Breast epithelium (tissue), 4 donors: ENCODE data around the gene DYSF. TPM values are rescaled to one million over a fixed set of nuclear protein-coding genes. Genes with fewer than 3 reads are reported as not detected.

Experiments
- DNase-seq, 2 donors: peaks; one replicate each; pipeline ENCODE4 v3.0.0-alpha.2; 2019; ENCODE audit warnings: low spot score in 2 of 2
- H3K27ac ChIP-seq, 2 donors: fragments of 200-600 bp; sonication (generic) in 1 of 2; one replicate each; pipeline ENCODE4 v1.5.1; 2016 to 2019; ENCODE audit warnings: mild to moderate bottlenecking in 1 of 2
- H3K27me3 ChIP-seq, 2 donors: fragments of 200-600 bp; sonication (generic) in 1 of 2; one replicate each; pipeline versions ENCODE4 v1.5.1 to v1.6.0; 2017 to 2019; ENCODE audit warnings: control low read depth in 1 of 2, mild to moderate bottlenecking in 1 of 2
- H3K36me3 ChIP-seq: fragments of 200-600 bp; one replicate; pipeline ENCODE4 v1.5.1; 2019
- H3K4me1 ChIP-seq, 2 donors: fragments of 200-600 bp; sonication (generic); one replicate each; pipeline ENCODE4 v1.5.1; 2016 to 2019; ENCODE audit warnings: control low read depth in 1 of 2
- H3K4me3 ChIP-seq, 3 donors: fragments of 200-600 bp; sonication (generic); 1 replicate in 2 of 3; 2 replicates in 1 of 3; pipeline ENCODE4 v1.5.1; 2016 to 2019; ENCODE audit warnings: mild to moderate bottlenecking in 3 of 3, moderate library complexity in 2 of 3
- H3K9me3 ChIP-seq, 2 donors: fragments of 200-600 bp; sonication (generic) in 1 of 2; one replicate each; pipeline ENCODE4 v1.5.1; 2016 to 2019; ENCODE audit warnings: control low read depth in 1 of 2
- POLR2A ChIP-seq: fragments of 450-650 bp; IDR thresholded peaks from one replicate; pipeline ENCODE4 v1.6.1; 2016; ENCODE audit warnings: antibody characterized with exemption, mild to moderate bottlenecking, moderate library complexity
- POLR2AphosphoS5 ChIP-seq, 3 donors: sonication (generic); formaldehyde crosslinking; IDR thresholded peaks; one replicate each; pipeline ENCODE4 v1.6.1; 2017; ENCODE audit warnings: antibody characterized with exemption in 3 of 3
- intact Hi-C: fragments of 100-400 bp; cut with DNase I; formaldehyde crosslinking; loops from one replicate; pipeline ENCODE4 v1.15.1; 2023; ENCODE audit warnings: low total_unique reads
- total RNA-seq, 3 donors: library from RNA; depleted of rRNA; stranded (reverse); fragments of >200 nt; gene quantifications; one replicate each; pipeline ENCODE4 v1.1.0, GENCODE V29; 2016
- TF ChIP-seq, protein P1 (sequence below), 3 donors: fragments of 450-650 bp; IDR thresholded peaks; one replicate each; pipeline ENCODE4 v1.5.1; 2016 to 2017; ENCODE audit warnings: antibody characterized with exemption in 3 of 3, mild to moderate bottlenecking in 3 of 3, moderate library complexity in 3 of 3

The DYSF gene
- total RNA-seq, 3 donors from 2014 or later: 3.0 to 15.7 (median 4.8) TPM

DNA sequence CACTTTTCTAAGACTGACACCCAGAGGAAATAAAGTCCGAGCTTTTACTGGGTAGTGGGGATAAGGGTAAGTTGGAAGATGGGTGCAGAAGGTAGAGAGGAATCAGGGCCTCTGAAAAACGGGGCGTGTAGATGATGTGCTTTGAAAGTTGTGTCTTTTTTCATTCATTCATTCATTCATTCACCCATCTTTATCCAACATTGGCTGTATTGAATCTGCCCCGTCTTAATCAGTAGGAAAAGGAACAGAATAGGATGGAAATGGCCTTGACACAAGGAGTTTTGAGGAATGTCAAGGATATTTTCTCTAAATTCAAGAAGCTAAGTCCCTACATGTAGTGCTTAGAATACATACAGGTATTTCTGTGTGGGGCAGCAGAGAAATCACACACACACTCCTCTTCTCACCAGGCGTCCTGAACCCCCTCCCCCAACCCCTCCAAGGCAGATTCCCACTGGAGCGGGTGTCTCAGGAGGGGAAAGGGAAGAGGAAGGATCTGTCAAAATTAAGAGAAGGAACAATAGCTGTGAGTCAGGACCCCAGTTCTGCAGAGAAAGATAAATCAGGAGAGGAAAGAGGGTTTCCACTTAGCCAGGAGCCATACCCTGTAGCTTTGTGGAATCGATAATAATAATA, 13.9 kb downstream of the DYSF start:
- Histone ChIP-seq H3K36me3 (no peaks in the 10 kb centered on the region), H3K27me3 (peaks cover 0 to 28% of the 10 kb centered on the region in 2 donors), H3K27ac (no peak overlapping the region), H3K9me3 (peaks cover 7 to 12% of the 10 kb centered on the region in 2 donors), H3K4me1 (no peaks in the 10 kb centered on the region), H3K4me3 (peak overlapping the region; percentile 56 to 86 (median 59))
- TF ChIP-seq POLR2AphosphoS5 (IDR thresholded peaks at IDR 0.05): no peak
- TF ChIP-seq, protein P1, sequence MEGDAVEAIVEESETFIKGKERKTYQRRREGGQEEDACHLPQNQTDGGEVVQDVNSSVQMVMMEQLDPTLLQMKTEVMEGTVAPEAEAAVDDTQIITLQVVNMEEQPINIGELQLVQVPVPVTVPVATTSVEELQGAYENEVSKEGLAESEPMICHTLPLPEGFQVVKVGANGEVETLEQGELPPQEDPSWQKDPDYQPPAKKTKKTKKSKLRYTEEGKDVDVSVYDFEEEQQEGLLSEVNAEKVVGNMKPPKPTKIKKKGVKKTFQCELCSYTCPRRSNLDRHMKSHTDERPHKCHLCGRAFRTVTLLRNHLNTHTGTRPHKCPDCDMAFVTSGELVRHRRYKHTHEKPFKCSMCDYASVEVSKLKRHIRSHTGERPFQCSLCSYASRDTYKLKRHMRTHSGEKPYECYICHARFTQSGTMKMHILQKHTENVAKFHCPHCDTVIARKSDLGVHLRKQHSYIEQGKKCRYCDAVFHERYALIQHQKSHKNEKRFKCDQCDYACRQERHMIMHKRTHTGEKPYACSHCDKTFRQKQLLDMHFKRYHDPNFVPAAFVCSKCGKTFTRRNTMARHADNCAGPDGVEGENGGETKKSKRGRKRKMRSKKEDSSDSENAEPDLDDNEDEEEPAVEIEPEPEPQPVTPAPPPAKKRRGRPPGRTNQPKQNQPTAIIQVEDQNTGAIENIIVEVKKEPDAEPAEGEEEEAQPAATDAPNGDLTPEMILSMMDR (IDR thresholded peaks at IDR 0.05): no peak
- intact Hi-C loops: no loop called here
- no peak for DNase-seq

DNA sequence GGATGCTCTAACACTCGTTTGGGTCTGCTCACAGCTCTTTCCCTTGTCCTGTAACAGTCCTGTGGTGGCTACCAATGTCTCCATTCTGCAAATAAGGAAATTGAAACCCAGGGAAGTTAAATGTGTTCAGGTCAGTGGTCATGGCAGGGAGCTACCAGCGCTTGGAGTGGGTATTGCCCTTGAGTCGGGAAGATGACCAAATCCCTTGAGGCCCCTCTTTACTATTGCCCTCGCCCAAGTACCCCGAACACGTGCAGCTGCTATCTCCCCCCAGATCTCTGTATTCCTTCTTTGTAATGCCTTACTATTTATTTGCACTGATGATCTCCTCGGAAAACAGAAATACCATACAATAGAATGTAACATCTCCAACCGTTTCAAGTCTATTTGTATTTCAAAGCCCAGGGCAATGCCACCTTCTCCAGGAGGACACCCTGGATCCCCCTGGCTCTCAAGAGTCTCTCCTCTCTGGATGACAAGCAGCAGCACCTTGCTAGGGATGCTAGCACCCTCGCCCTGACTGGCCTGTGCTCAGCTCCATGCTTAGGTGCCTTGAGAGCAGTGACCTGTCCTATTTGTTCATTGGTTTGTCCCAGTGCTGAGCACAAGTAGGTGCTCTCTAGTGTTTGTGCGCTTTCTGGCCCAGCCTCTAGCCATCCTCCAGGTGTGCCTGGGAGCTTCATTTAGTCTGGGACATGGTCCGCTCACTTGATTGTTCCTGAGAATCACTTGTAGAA, 15.1 kb downstream of the DYSF start:
- H3K27me3 ChIP-seq: peaks cover 0 to 25% of the 10 kb centered on the region in 2 donors
- TF ChIP-seq POLR2AphosphoS5 (IDR thresholded peaks at IDR 0.05) (no peak), POLR2A (no peak)
- TF ChIP-seq, protein P1 (IDR thresholded peaks at IDR 0.05): no peak
- H3K9me3 ChIP-seq: peaks cover 0 to under 1% of the 10 kb centered on the region in 2 donors
- no peak for DNase-seq
- intact Hi-C loops: no loop called here
- no peaks in the 10 kb centered on the region for H3K4me1 ChIP-seq
- H3K4me3 ChIP-seq: no peak overlapping the region
- no peaks in the 10 kb centered on the region for H3K36me3 ChIP-seq
- H3K27ac ChIP-seq: no peak overlapping the region

- Histone ChIP-seq H3K27me3 (peaks cover 0 to 16% of the 10 kb centered on the region in 2 donors), H3K27ac (no peak overlapping the region), H3K9me3 (no peaks in the 10 kb centered on the region), H3K4me1 (no peaks in the 10 kb centered on the region), H3K4me3 (no peak overlapping the region), H3K36me3 (no peaks in the 10 kb centered on the region)
- no peak for DNase-seq
- TF ChIP-seq, protein P1 (IDR thresholded peaks at IDR 0.05): no peak
- no peak for TF ChIP-seq POLR2AphosphoS5 (IDR thresholded peaks at IDR 0.05)
- no peak for TF ChIP-seq POLR2A
- intact Hi-C loops: no loop called here
These were observed 16.3 kb downstream of the DYSF start for GRCh38 chr2:71469403-71470398.

GRCh38 chr2:71471276-71471675, 17.9 kb downstream of the DYSF start:
- H3K4me3 ChIP-seq: no peak overlapping the region
- H3K9me3 ChIP-seq: no peaks in the 10 kb centered on the region
- no peak overlapping the region for H3K27ac ChIP-seq
- peaks cover 0 to under 1% of the 10 kb centered on the region in 2 donors for H3K27me3 ChIP-seq
- DNase-seq: no peak
- H3K36me3 ChIP-seq: no peaks in the 10 kb centered on the region
- TF ChIP-seq, protein P1 (IDR thresholded peaks at IDR 0.05): no peak
- TF ChIP-seq POLR2A (no peak), POLR2AphosphoS5 (IDR thresholded peaks at IDR 0.05) (no peak)
- H3K4me1 ChIP-seq: no peaks in the 10 kb centered on the region
- intact Hi-C loops: no loop called here
